Body of pancreas (tissue), 4 donors: ENCODE results near the gene ABCA1. TPM values are rescaled to one million over a fixed set of nuclear protein-coding genes. Genes with fewer than 3 reads are reported as not detected.
"Not testable (repeated sequence)": the region's sequence is repeated elsewhere in the genome, so short reads cannot be mapped to it uniquely, and the experiment has no call there.

ENCODE experiments used
- ATAC-seq: fragments of 150-250 bp; one replicate; pipeline ENCODE4 v1.9.1; 2016
- DNase-seq, 4 donors: peaks; one replicate each; pipeline ENCODE4 v3.0.0-alpha.2; 2019
- H3K27ac ChIP-seq, 4 donors: fragments of 200-600 bp; sonication (generic); 1 replicate in 3 of 4; 2 replicates in 1 of 4; pipeline versions ENCODE4 v1.5.1 to v1.6.1; 2016 to 2019; ENCODE audit warnings: mild to moderate bottlenecking in 1 of 4, mixed read lengths in 1 of 4, moderate library complexity in 1 of 4
- H3K27me3 ChIP-seq, 2 donors: fragments of 200-600 bp; sonication (generic); one replicate each; pipeline ENCODE4 v1.6.0; 2016; ENCODE audit warnings: mild to moderate bottlenecking in 1 of 2
- H3K36me3 ChIP-seq, 2 donors: fragments of 200-600 bp; sonication (generic); replicated peaks in 1 of 2; 2 replicates each; pipeline ENCODE4 v1.5.1; 2016; ENCODE audit warnings: low read depth in 2 of 2; ENCODE audit not compliant: insufficient read depth in 1 of 2
- H3K4me1 ChIP-seq: fragments of 200-600 bp; sonication (generic); one replicate; pipeline ENCODE4 v1.6.0; 2016
- H3K4me3 ChIP-seq, 2 donors: fragments of 200-600 bp; sonication (generic); 1 replicate in 1 of 2; 2 replicates in 1 of 2; pipeline ENCODE4 v1.5.1; 2016 to 2019
- H3K9me3 ChIP-seq, 3 donors: fragments of 200-600 bp; sonication (generic); 1 replicate in 2 of 3; 2 replicates in 1 of 3; pipeline ENCODE4 v1.5.1; 2016
- POLR2A ChIP-seq, 3 donors: fragments of 450-650 bp; IDR thresholded peaks; one replicate each; pipeline ENCODE4 v1.6.1; 2016; ENCODE audit warnings: antibody characterized with exemption in 3 of 3, mild to moderate bottlenecking in 2 of 3
- WGBS, 2 donors: methylation state at CpG; one replicate each; pipeline ENCODE4 v1.1.5; 2017; 5-methylcytosine and 5-hydroxymethylcytosine counted together
- intact Hi-C: fragments of 100-400 bp; cut with DNase I; formaldehyde crosslinking; loops from one replicate; pipeline ENCODE4 v1.15.1; 2023
- total RNA-seq, 2 donors: library from RNA; depleted of rRNA; stranded (reverse); fragments of >200 nt; gene quantifications; one replicate each; pipeline ENCODE4 v1.1.0, GENCODE V29; 2016
- TF ChIP-seq, protein P1 (sequence below), 7 experiments: fragments of 450-650 bp in 4 of 7; fragments of 200-600 bp in 3 of 7; sonication (generic) in 3 of 7; IDR thresholded peaks; one replicate each; pipeline ENCODE4 v1.5.1; 2016 to 2019; ENCODE audit warnings: antibody characterized with exemption in 7 of 7

Gene ABCA1
- total RNA-seq, 2 donors from 2014 or later: 18.1 to 18.9 TPM

DNA sequence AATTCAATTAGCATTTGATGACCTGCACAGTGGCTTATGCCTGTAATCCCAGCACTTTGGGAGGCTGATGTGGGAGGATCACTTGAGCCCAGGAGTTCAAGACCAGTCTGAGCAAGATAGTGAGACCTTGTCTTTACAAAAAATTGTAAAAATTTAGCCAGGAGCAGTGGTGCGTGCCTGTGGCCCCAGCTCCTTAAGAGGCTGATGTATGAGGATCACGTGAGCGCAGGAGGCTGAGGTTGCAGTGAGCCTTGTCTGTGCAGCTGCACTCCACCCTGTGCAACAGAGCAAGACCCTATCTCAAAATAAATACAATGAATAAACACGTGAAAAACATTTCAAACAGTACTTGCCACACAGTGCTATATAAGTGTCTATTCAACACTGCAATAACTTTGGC is 4.2 kb downstream of the ABCA1 start:
- WGBS, 2 donors: 64 to 73% methylated on average over 4 of the region's 4 CpGs
- no peak overlapping the region for H3K4me3 ChIP-seq
- DNase-seq (no peak), ATAC-seq (no peak)
- H3K4me1 ChIP-seq: peaks cover 4% of the 10 kb centered on the region
- no peaks in the 10 kb centered on the region for H3K9me3 ChIP-seq
- no peaks in the 10 kb centered on the region for H3K36me3 ChIP-seq
- TF ChIP-seq POLR2A (IDR thresholded peaks at IDR 0.05): no peak
- TF ChIP-seq, protein P1, sequence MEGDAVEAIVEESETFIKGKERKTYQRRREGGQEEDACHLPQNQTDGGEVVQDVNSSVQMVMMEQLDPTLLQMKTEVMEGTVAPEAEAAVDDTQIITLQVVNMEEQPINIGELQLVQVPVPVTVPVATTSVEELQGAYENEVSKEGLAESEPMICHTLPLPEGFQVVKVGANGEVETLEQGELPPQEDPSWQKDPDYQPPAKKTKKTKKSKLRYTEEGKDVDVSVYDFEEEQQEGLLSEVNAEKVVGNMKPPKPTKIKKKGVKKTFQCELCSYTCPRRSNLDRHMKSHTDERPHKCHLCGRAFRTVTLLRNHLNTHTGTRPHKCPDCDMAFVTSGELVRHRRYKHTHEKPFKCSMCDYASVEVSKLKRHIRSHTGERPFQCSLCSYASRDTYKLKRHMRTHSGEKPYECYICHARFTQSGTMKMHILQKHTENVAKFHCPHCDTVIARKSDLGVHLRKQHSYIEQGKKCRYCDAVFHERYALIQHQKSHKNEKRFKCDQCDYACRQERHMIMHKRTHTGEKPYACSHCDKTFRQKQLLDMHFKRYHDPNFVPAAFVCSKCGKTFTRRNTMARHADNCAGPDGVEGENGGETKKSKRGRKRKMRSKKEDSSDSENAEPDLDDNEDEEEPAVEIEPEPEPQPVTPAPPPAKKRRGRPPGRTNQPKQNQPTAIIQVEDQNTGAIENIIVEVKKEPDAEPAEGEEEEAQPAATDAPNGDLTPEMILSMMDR (IDR thresholded peaks at IDR 0.05): no peak
- H3K27me3 ChIP-seq: no peaks in the 10 kb centered on the region
- intact Hi-C loops: no loop called here
- no peak overlapping the region for H3K27ac ChIP-seq

DNA sequence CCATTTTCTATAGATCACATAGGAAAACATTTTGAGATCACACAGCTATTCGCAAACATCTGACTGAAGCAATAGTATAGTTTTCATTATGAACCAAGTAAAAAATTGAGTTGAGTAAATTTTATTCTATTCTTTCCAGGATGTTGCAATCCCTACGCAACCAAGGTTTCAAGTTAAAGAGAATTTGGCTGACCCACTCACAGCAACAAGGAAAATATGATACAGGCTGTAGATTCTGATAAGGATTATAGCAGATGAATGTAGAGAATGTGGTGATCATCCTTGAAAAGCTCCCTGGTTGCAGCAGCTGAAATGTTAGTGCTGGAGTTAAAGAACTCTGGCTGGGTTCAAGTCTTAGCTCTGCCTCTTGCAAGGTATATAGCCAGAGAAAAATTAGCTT is 4.7 kb downstream of the ABCA1 start:
- WGBS, 2 donors: 78 to 81% methylated on average over 2 of the region's 2 CpGs
- no peaks in the 10 kb centered on the region for H3K36me3 ChIP-seq
- intact Hi-C loops: no loop called here
- TF ChIP-seq POLR2A (IDR thresholded peaks at IDR 0.05): no peak
- no peak overlapping the region for H3K27ac ChIP-seq
- H3K27me3 ChIP-seq: no peaks in the 10 kb centered on the region
- ATAC-seq (no peak), DNase-seq (no peak)
- no peak overlapping the region for H3K4me3 ChIP-seq
- H3K4me1 ChIP-seq: peaks cover under 1% of the 10 kb centered on the region
- no peaks in the 10 kb centered on the region for H3K9me3 ChIP-seq

DNA sequence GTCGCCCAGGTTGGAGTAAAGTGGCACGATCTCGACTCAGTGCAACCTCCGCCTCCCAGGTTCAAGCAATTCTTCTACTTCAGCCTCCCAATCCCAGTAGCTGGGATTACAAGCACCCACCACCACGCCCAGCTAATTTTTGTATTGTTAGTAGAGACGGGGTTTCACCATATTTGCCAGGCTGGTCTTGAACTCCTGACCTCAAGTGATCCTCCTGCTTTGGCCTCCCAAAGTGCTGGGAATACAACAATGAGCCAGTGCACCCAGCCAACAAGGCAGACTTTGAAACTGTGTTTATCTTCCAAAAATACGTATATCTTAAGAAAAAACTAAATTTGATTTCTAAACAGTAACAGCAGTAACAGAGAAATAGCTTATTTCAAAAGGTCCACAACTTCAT is 5.2 kb downstream of the ABCA1 start:
- H3K4me3 ChIP-seq, H3K9me3 ChIP-seq, H3K27ac ChIP-seq, H3K27me3 ChIP-seq, DNase-seq, H3K4me1 ChIP-seq, ATAC-seq, H3K36me3 ChIP-seq, intact Hi-C loops: not testable (repeated sequence)
- 87 to 94% methylated on average over 7 of the region's 7 CpGs for WGBS, 2 donors

DNA sequence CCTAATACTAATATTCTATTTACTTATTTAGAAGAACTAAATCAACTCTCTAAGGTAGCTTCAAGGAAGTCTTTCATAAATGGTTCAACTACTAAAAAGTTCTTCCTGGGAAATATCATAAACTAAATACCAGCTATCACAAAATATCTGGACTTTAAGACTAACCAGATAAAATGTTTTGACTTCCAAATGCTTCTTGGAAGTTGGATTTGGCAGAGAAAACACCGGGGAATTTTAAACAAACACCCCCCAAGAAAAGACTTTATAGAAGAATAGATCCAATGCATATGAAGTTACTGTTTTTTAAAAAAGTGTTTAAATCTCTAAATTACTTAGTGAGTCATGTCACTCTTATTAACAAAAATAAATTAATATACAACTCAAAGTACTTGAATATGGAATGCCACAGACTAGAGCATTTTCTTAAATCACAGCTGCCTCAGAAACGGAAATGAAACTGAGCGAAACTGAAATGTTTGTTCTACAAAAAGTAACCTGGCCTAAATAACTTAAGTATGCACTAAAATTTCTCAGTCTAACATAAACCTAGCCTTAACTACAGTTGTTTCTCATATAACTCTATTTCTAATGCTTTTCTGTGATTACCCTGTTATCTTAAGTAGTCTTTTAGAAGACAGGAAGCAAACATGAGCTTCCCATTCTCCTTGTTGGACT is 6.8 kb downstream of the ABCA1 start:
- Histone ChIP-seq H3K4me3 (no peak overlapping the region), H3K9me3 (no peaks in the 10 kb centered on the region), H3K27me3 (no peaks in the 10 kb centered on the region), H3K27ac (no peak overlapping the region), H3K36me3 (no peaks in the 10 kb centered on the region), H3K4me1 (no peaks in the 10 kb centered on the region)
- DNase-seq (no peak), ATAC-seq (no peak)
- 69 to 71% methylated on average over 3 of the region's 3 CpGs for WGBS, 2 donors
- intact Hi-C loops: no loop called here
- no peak for TF ChIP-seq POLR2A (IDR thresholded peaks at IDR 0.05)
- TF ChIP-seq, protein P1 (IDR thresholded peaks at IDR 0.05): no peak

DNA sequence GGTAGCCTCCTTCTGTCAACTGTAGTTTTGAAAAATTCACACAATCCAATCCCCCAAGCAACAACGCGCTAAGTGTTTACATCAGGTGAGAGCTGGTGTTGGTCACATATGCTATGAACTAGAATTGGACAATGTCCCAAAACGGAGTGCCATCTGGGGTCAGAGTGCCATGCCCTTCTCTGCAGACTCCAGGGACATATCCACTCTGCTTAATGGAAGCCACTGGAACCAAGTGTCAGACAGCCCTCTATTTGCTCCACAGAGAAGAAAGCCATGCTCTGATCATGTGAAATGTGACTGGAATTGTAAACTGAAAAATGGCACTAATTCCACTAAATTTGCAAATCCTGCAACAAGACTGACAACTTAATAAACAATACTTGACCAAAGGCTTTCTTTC is 12.2 kb downstream of the ABCA1 start:
- Histone ChIP-seq H3K4me1 (peaks cover 34% of the 10 kb centered on the region), H3K27me3 (no peaks in the 10 kb centered on the region), H3K27ac (no peak overlapping the region), H3K36me3 (no peaks in the 10 kb centered on the region), H3K9me3 (no peaks in the 10 kb centered on the region), H3K4me3 (no peak overlapping the region)
- WGBS, 2 donors: 77 to 84% methylated on average over 3 of the region's 3 CpGs
- DNase-seq: no peak
- intact Hi-C loops: loop anchor here (10.0 kb wide), 1 partner anchor 249 kb away; no protein-coding TSS in a partner anchor
- TF ChIP-seq, protein P1 (IDR thresholded peaks at IDR 0.05): no peak
- TF ChIP-seq POLR2A (IDR thresholded peaks at IDR 0.05): no peak
- no peak for ATAC-seq

DNA sequence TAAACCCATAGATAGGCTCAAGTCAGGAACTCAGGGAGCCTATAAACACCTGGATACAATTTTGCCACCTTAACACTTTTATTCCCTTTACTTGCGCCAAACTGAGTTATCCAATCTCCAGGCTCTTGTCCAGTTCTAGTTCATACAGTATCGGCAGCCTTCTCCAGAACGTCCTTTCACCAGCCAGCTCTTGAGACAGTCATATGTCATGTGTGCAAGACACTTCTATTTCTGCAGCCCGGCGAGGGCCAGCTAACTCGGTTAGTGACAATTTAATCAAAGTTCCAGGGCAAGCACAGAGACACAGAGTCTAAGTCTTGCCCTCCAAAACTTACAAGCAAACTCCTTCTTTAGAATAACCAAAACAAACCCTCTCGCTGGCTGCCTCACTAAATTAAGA is 12.9 kb downstream of the ABCA1 start:
- no peak for ATAC-seq
- 57 to 59% methylated on average over 7 of the region's 7 CpGs for WGBS, 2 donors
- intact Hi-C loops: loop anchor here (10.0 kb wide), 1 partner anchor 250 kb away; no protein-coding TSS in a partner anchor
- Histone ChIP-seq H3K4me1 (peaks cover 37% of the 10 kb centered on the region), H3K9me3 (no peaks in the 10 kb centered on the region), H3K4me3 (no peak overlapping the region), H3K27ac (no peak overlapping the region), H3K36me3 (no peaks in the 10 kb centered on the region), H3K27me3 (no peaks in the 10 kb centered on the region)
- no peak for TF ChIP-seq POLR2A (IDR thresholded peaks at IDR 0.05)
- TF ChIP-seq, protein P1 (IDR thresholded peaks at IDR 0.05): no peak
- DNase-seq: no peak
